DND-41 (cell line): ENCODE data around the gene GABBR2.

Experiments
- ATAC-seq: fragments of 200-7000 bp; cut with Tn5 transposase; 3 replicates; pipeline ENCODE4 v1.9.1; 2021; ENCODE audit warnings: low read depth; ENCODE audit not compliant: insufficient read depth
- DNase-seq: peaks from one replicate; pipeline ENCODE4 v3.0.0-alpha.2; 2020
- H2AFZ ChIP-seq: 2 replicates; pipeline ENCODE4 v1.6.0; 2012; ENCODE audit warnings: low read depth, low read length
- H3K27ac ChIP-seq: 2 replicates; pipeline ENCODE4 v1.5.1; 2012; ENCODE audit warnings: low read length, inconsistent platforms
- H3K27me3 ChIP-seq: fragments of 200-600 bp; sonication (generic); 2 replicates; pipeline ENCODE4 v1.6.0; 2012; ENCODE audit warnings: low read length, mild to moderate bottlenecking, inconsistent platforms; ENCODE audit not compliant: insufficient read depth, poor library complexity
- H3K36me3 ChIP-seq: 2 replicates; pipeline ENCODE4 v1.5.1; 2012; ENCODE audit warnings: low read length, inconsistent platforms; ENCODE audit not compliant: insufficient read depth
- H3K4me1 ChIP-seq: 2 replicates; pipeline ENCODE4 v1.5.1; 2012; ENCODE audit warnings: mild to moderate bottlenecking, low read length; ENCODE audit not compliant: insufficient read depth
- H3K4me2 ChIP-seq: 2 replicates; pipeline ENCODE4 v1.6.0; 2012; ENCODE audit warnings: mild to moderate bottlenecking, moderate library complexity, low read length, inconsistent platforms; ENCODE audit not compliant: insufficient read depth
- H3K4me3 ChIP-seq, 2 experiments: fragments of 200-600 bp in 1 of 2; shearing (Covaris generic) in 1 of 2; 2 replicates each; pipeline ENCODE4 v1.5.1; 2012 to 2016; ENCODE audit warnings: inconsistent platforms in 2 of 2, low read length in 2 of 2, mild to moderate bottlenecking in 2 of 2, low read depth in 1 of 2, moderate library complexity in 1 of 2
- H3K79me2 ChIP-seq: 2 replicates; pipeline ENCODE4 v1.6.0; 2012; ENCODE audit warnings: low read length, inconsistent platforms; ENCODE audit not compliant: insufficient read depth
- H3K9ac ChIP-seq: 2 replicates; pipeline ENCODE4 v1.6.0; 2012; ENCODE audit warnings: low read depth, mild to moderate bottlenecking, inconsistent platforms, low read length, moderate library complexity
- H3K9me3 ChIP-seq: 2 replicates; pipeline ENCODE4 v1.5.1; 2012; ENCODE audit warnings: low read length, moderate library complexity, mild to moderate bottlenecking, inconsistent platforms; ENCODE audit not compliant: insufficient read depth, severe bottlenecking
- H4K20me1 ChIP-seq: 2 replicates; pipeline ENCODE4 v1.6.0; 2012; ENCODE audit warnings: low read length; ENCODE audit not compliant: insufficient read depth
- CTCF ChIP-seq: IDR thresholded peaks from 2 replicates; pipeline ENCODE4 v1.5.1; 2012; ENCODE audit warnings: borderline replicate concordance, low read length, moderate library complexity, mild to moderate bottlenecking; ENCODE audit not compliant: poor library complexity, severe bottlenecking; ENCODE audit errors: extremely low read depth
- EZH2 ChIP-seq: IDR thresholded peaks from 3 replicates; pipeline ENCODE4 v1.6.1; 2012; ENCODE audit warnings: borderline replicate concordance, low read depth, mild to moderate bottlenecking, moderate library complexity, low read length, inconsistent platforms; ENCODE audit not compliant: severe bottlenecking

GABBR2 gene

GRCh38 chr9:98370976-98371315 is 337.8 kb downstream of the GABBR2 start:
- TF ChIP-seq CTCF (no peak), EZH2 (no peak)
- Histone ChIP-seq H3K79me2 (no peaks in the 10 kb centered on the region), H3K4me2 (no peak overlapping the region), H3K27me3 (peaks cover 5% of the 10 kb centered on the region), H3K9ac (no peak overlapping the region), H3K4me1 (no peaks in the 10 kb centered on the region), H3K9me3 (no peaks in the 10 kb centered on the region), H4K20me1 (no peaks in the 10 kb centered on the region), H3K4me3 (no peak overlapping the region), H3K27ac (no peak overlapping the region), H3K36me3 (no peaks in the 10 kb centered on the region), H2AFZ (no peak overlapping the region)
- DNase-seq (no peak), ATAC-seq (no peak)

GRCh38 chr9:98370300-98370975 is 338.3 kb downstream of the GABBR2 start:
- H3K27me3 ChIP-seq, result peaks cover 5% of the 10 kb centered on the region
- no peak for ATAC-seq
- no peak overlapping the region for H3K4me3 ChIP-seq

GRCh38 chr9:98369896-98370295 is 338.8 kb downstream of the GABBR2 start:
- Histone ChIP-seq H3K4me3 (no peak overlapping the region), H3K4me1 (no peaks in the 10 kb centered on the region), H4K20me1 (no peaks in the 10 kb centered on the region), H3K79me2 (no peaks in the 10 kb centered on the region), H2AFZ (no peak overlapping the region), H3K36me3 (no peaks in the 10 kb centered on the region), H3K9ac (no peak overlapping the region), H3K4me2 (no peak overlapping the region), H3K27me3 (peaks cover 2% of the 10 kb centered on the region), H3K9me3 (peaks cover 8% of the 10 kb centered on the region), H3K27ac (no peak overlapping the region)
- no peak for DNase-seq
- TF ChIP-seq CTCF, result no peak
- no peak for TF ChIP-seq EZH2
- no peak for ATAC-seq

More at GRCh38 chr9:98370300-98370975, 338.3 kb downstream of the GABBR2 start:
- no peak overlapping the region for H3K9ac ChIP-seq
- no peak overlapping the region for H2AFZ ChIP-seq
- no peak for TF ChIP-seq EZH2
- TF ChIP-seq CTCF, result no peak
- H3K79me2 ChIP-seq, result no peaks in the 10 kb centered on the region
- H3K36me3 ChIP-seq, result no peaks in the 10 kb centered on the region
- no peak overlapping the region for H3K4me2 ChIP-seq
- no peak overlapping the region for H3K27ac ChIP-seq
- peaks cover 2% of the 10 kb centered on the region for H3K9me3 ChIP-seq
- DNase-seq, result no peak
- no peaks in the 10 kb centered on the region for H4K20me1 ChIP-seq
- no peaks in the 10 kb centered on the region for H3K4me1 ChIP-seq
